Stimulated activated CD4-positive, alpha-beta T cell treated with anti-CD3 and anti-CD28 coated beads, Interleukin-12 subunit alpha, Interleukin-12 subunit beta, amount 100 ng/mL, for 4 hours (primary cell): ENCODE data around the gene ZNF579.
"Not testable (repeated sequence)": the region's sequence is repeated elsewhere in the genome, so short reads cannot be mapped to it uniquely, and the experiment has no call there.

Experiments used
- DNase-seq: peaks from one replicate; pipeline ENCODE4 v3.0.0-alpha.2; 2020

ZNF579 gene

DNA sequence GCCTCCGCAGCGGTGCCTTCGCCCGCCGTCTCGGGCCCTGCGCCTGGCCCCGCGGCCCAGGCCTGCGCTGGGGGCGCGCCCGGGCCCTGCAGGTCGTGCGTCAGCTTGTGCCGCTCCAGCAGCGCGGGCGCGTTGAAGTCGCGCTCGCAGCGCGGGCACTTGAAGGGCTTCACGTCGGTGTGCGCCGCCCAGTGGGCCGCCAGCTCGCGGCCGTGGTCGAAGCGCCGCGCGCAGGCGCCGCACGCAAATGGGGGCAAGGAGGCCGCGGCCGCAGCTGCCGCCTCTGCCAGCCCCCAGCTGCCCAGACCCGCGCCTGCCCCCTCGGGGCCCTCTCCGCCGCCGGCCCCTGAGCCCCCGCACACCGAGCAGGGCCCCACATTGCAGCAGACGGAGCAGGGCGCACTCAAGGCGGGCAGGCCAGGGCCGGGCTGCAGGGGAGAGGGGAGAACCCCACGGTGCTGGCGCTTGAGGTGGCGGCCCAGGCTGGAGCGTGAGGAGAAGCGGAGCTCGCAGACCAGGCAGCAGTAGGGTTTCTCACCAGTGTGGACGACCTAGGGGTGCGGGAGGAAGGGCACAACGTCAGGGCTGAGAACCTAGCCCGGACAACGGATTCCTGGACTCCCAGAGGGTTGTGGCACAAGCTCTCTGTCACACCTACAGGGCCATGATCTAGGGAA, 12.6 kb upstream of the ZNF579 start:
- DNase-seq: no peak

- no peak for DNase-seq
Measured at GRCh38 chr19:55592391-55593090, 11.9 kb upstream of the ZNF579 start.

GRCh38 chr19:55591555-55591954, 10.9 kb upstream of the ZNF579 start:
- DNase-seq: no peak

GRCh38 chr19:55590617-55591016, 10.0 kb upstream of the ZNF579 start:
- no peak for DNase-seq

GRCh38 chr19:55590109-55590508, 9.5 kb upstream of the ZNF579 start:
- no peak for DNase-seq

- DNase-seq: no peak
Measured at GRCh38 chr19:55588738-55589137, 8.1 kb upstream of the ZNF579 start.

DNA sequence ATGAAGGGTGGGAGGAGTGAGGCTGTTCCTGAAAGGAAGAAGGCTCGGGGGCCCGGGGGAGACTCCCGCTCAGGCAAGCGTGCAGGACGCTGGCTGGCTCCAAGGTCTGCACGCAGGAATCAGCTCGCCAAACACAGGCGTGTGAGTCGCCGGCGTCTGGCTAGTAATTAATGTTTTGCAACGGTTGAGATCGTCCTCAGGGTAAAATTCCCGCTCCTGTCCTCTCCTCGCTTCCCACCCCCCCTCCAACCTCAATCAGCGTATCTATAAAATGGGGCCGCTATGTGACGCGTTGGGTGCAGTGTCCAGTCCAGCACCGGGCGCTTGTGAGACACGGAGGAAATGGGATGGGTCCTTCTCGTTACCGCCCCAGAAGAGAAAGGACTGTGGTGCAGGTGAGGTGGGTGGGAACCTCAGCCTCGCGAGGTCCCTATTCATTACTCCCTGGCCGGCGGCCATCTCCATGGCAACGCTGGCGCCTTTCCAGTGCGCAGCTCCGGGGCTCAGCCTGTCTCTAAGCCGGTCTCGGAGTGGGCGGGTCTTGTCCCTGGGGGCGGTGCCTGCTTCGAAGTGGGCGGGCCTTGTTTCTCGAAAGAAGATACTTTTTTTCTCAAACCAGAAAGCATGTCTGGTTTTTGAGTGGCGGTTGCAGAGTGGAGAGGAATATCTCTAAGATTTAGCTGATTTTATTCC, 6.5 kb upstream of the ZNF579 start:
- DNase-seq: peak; percentile 91

DNA sequence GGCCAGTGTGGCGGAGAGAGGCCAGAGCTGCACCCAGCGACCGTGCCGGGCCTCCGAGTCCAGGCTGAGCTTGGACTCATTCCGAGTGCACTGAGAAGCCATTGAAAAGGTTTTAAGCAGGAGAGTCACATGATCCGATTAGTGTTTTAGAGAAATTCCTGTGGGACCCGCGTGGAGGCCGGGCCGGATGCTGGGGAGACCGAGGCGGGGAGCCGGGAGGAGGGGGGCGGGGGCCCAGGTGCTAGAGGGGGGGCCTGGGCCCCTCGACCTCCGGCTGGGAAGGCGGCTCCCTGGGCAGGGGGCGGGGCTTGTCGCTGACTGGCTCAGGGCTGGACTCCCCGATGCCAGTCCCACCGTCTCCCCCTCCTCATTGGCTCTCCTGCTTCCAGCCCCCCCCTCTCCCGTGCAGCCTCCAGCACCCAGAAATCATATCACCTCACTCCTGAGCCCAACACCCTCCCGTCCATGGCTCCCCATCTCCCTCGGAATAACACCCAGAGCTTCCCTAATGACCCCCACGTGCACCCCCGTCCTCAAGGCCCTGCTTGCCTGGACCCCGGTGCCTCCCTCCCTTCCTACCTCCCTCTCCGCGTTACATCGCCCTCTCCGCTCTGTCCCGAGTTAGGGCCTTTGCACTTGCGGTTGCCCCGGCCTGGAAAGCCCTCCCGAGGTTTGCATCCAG, 5.2 kb upstream of the ZNF579 start:
- DNase-seq: peak; percentile 62

DNA sequence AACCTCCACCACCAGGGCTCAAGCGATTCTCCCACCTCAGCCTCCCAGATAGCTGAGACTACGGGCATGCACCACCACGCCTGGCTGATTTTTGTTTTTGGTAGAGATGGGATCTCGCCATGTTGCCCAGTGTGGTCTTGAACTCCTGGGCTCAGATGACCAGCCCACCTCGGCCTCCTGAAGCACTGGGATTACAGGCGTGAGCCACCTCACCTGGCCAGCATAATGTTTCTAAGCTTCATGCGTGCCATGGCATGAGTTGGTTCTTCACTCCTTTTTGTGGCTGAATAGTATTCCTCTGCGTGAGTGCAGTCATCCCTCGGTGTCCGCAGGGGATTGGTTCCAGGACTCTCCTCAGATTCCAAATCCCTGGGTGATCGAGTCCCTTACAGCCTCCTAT, 4.2 kb upstream of the ZNF579 start:
- DNase-seq: no peak

GRCh38 chr19:55583897-55584296, 3.2 kb upstream of the ZNF579 start:
- DNase-seq: not testable (repeated sequence)

GRCh38 chr19:55582284-55582683, 1.6 kb upstream of the ZNF579 start:
- DNase-seq: not testable (repeated sequence)

GRCh38 chr19:55581823-55582223, 1.2 kb upstream of the ZNF579 start:
- DNase-seq: no peak

DNA sequence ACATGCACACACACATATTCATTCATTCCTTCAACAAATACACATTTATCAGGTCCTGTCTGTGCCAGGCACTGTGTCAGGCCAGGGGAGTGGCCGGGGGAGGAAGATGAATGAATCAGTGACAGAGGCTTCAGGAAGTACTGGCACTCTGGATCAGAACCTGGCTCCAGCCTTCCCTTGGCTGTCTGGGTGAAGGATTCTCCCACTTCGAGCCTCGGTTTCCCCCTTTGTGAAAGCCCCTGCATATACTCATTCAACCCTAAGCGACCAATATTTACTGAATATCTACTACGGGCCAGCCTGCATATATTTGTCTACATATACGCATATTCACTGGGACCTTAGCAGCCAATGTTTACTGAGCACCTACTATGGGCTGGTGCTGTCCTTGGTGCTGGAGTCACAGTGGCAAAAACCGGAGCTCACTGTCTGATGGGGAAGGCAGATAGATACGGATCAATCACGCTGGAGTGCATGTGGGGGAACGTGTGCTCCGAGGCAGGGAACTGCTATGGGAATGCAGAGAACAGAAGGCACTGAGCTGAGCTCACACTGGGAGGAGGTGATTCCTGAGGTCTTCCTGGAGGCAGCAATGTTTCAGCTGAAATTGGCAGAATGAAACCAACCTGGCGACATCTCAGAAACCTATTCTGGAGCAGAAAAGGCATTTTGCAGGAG, 636 bp upstream of the ZNF579 start:
- no peak for DNase-seq

- DNase-seq: no peak
Measured at GRCh38 chr19:55579766-55580621, 654 bp downstream of the ZNF579 start.

GRCh38 chr19:55578761-55579747, 1.6 kb downstream of the ZNF579 start:
- DNase-seq: no peak

DNA sequence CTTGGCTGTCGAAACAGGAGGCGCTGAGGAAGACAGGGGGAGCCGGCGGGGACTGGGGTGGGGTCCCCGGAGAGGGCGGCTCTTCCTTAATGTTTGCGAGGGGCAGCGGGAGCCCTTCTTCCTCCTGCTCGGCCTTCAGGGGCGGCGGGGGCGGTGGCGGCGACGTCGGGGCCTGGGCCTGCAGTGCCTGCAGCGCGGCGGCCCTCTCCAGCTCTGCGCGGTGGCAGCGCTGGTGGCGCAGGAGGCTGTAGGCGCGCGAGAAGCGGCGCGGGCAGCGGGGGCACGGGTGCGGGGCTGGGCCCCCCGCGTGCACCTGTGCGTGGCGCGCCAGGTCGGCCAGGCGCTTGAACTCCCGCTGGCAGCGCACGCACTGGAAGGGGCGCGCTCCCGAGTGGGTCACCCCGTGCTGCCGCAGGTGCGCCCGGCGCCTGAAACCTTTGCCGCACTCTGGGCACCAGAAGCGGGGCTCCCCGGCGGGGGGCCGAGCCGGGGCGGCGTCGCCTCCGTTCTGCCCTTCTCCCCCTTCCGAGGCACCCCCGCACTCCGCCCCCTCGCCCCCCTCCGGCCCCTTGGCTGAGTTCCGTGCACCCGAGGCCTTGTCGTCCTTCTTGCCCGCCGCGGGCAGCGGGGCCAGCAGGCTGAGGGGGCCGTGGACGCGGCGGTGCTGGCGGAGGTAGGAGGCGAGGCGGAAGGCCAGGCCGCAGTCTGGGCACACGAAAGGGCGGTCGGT, 2.5 kb downstream of the ZNF579 start:
- no peak for DNase-seq

- no peak for DNase-seq
Measured at GRCh38 chr19:55576746-55577145, 3.9 kb downstream of the ZNF579 start.

DNA sequence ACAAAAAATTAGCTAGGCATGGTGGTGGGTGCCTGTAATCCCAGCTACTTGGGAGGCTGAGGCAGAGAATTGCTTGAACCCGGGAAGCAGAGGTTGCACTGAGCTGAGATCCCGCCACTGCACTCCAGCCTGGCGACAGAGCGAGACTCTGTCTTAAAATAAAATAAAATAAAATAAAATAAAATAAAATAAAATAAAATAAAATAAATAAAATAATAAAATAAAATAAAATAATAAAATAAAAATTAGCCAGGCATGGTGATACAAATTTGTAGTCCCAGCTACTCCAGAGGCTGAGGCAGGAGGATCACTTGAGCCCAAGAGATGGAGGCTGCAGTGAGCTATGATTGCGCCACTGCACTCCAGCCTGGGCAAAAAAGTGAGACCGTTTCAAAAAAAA, 6.7 kb downstream of the ZNF579 start:
- not testable (repeated sequence) for DNase-seq

DNA sequence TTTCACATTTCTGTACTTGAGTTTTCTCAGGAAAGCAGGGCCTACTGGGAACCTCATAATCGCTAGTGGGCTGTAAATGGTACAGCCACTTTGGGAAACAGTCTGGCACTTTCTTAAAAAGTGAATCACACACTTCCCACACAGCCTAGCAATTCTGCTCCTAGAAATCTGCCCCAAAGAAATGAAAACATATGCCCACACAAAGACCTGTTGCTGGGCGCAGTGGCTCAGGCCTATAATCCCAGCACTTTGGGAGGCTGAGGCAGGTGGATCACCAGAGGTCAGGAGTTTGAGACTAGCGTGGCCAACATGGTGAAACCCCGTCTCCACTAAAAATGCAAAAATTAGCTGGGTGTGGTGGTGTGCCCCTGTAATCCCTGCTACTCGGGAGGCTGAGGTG, 11.2 kb downstream of the ZNF579 start:
- DNase-seq: not testable (repeated sequence)
